GM20000 (cell line): ENCODE measurements around the gene TRAPPC5.

Source experiments
- DNase-seq: peaks from one replicate; pipeline ENCODE4 v3.0.0; 2012; ENCODE audit warnings: low spot score
- CTCF ChIP-seq: IDR thresholded peaks from 2 replicates; pipeline ENCODE4 v1.5.1; 2012; ENCODE audit warnings: mild to moderate bottlenecking, control low read depth; ENCODE audit errors: extremely low read depth, missing control alignments

The TRAPPC5 gene

GRCh38 chr19:7677669-7678311, 2.8 kb upstream of the TRAPPC5 start:
- no peak for DNase-seq
- TF ChIP-seq CTCF: no peak

GRCh38 chr19:7678971-7679751, 1.5 kb upstream of the TRAPPC5 start:
- peak; percentile 83 for DNase-seq
- TF ChIP-seq CTCF: peak; percentile 64

GRCh38 chr19:7679771-7680605, 645 bp upstream of the TRAPPC5 start:
- no peak for DNase-seq
- no peak for TF ChIP-seq CTCF

- peak; percentile 30 for TF ChIP-seq CTCF
- DNase-seq: peak; percentile 96
Measured at GRCh38 chr19:7681340-7682174, 924 bp downstream of the TRAPPC5 start.

- no peak for DNase-seq
- no peak for TF ChIP-seq CTCF
Measured at GRCh38 chr19:7682175-7682855, 1.7 kb downstream of the TRAPPC5 start.

DNA sequence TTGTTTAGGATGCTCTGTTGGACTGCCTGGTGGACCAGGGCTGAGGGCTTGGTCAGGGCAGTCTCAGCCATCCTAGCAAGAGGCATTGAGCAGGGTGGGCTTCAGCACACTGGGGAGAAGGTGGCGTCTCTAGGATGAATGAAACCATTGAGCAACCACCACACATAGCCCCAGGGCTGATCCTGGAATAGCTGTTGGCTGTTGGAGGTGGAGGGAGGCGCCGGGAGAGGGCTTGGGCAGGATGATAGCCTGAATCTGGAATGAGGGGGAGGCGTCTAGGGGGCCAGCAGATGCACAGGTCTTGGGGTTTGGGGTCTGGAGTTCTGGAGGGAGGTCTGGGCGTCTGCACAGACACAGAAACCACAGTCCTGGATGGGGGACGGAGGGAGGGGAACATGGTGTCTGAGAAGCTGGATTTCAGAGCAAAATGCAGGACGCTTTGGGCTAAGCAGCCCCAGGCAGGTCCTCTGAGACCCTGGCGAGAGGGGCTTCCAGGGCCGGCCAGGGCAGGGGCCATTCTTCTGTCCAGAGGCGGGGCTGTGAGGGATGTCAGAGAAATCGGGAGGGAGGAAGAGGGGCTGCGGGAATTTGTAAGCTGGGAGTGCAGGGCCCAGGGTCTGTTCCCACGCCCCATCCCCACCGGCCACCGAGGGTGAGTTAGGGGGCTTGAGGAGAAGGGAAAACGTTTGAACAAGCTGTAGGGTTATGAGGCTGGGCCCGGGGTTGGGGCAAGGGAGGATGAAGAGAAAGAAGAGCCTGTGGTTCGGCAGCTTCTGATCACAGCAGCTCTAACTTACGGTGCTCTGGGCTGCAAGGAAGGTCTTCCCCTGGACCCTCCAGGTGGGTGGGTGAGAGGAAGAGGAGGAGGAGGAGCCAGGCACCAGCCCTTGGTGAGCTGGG, 5.2 kb downstream of the TRAPPC5 start:
- no peak for DNase-seq
- TF ChIP-seq CTCF: no peak
